H1 (cell line): ENCODE measurements around the gene GBP2.

ENCODE experiments used
- CHD2 ChIP-seq: IDR thresholded peaks from 2 replicates; pipeline ENCODE4 v1.6.1; 2012; ENCODE audit warnings: low read length, improper control_type of control experiment
- CHD7 ChIP-seq: fragments of 300-600 bp; sonication (generic); IDR thresholded peaks from 2 replicates; pipeline ENCODE4 v1.7.1; 2012; ENCODE audit warnings: low read length, moderate library complexity, mild to moderate bottlenecking, inconsistent platforms; ENCODE audit not compliant: insufficient replicate concordance
- POLR2A ChIP-seq, 2 experiments: IDR thresholded peaks; 1 replicate in 1 of 2; 2 replicates in 1 of 2; pipeline ENCODE4 v1.6.1; 2011; ENCODE audit warnings: low read depth in 2 of 2, low read length in 2 of 2, mild to moderate bottlenecking in 2 of 2; ENCODE audit errors: control extremely low read depth in 1 of 2
- SUZ12 ChIP-seq: fragments of 200-600 bp; sonication (generic); IDR thresholded peaks from 2 replicates; pipeline ENCODE4 v1.6.1; 2012; ENCODE audit warnings: mild to moderate bottlenecking, inconsistent platforms, low read length, moderate library complexity, mixed read lengths
- TF ChIP-seq, protein P1 (sequence below), 3 experiments: IDR thresholded peaks; 1 replicate in 2 of 3; 2 replicates in 1 of 3; pipeline versions ENCODE4 v1.5.1 to v1.6.1; 2011; ENCODE audit warnings: low read length in 3 of 3, mild to moderate bottlenecking in 3 of 3, inconsistent platforms in 2 of 3, low read depth in 1 of 3, moderate library complexity in 1 of 3; ENCODE audit not compliant: insufficient read depth in 1 of 3; ENCODE audit errors: control extremely low read depth in 1 of 3
- TF ChIP-seq, protein P2 (sequence below): IDR thresholded peaks from 2 replicates; pipeline ENCODE4 v1.6.1; 2012; ENCODE audit warnings: inconsistent platforms

DNA sequence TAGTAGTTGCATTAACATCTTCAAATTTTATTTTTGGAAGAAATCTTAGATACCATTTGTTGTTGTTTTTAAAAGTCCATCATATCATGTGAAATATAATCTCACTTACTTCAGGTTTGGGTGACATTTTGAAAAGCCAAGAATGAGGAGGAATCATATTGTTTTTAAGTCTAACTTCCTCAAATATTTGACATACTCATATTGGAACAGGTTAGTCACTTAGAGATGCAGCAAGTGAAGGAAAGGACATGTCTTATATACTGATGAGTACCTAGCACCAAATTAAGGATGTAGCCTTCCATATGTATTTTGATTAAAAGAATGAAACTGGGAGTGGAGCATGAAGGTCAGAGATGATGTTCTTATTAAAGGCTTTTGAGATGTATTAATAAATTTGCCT is 23.9 kb downstream of the GBP2 start:
- no peak for TF ChIP-seq POLR2A (IDR thresholded peaks at IDR 0.05; ENCODE audit: control extremely low read depth in 1 of 2, low read depth in 2 of 2, low read length in 2 of 2)
- no peak for TF ChIP-seq CHD7
- TF ChIP-seq, protein P1, sequence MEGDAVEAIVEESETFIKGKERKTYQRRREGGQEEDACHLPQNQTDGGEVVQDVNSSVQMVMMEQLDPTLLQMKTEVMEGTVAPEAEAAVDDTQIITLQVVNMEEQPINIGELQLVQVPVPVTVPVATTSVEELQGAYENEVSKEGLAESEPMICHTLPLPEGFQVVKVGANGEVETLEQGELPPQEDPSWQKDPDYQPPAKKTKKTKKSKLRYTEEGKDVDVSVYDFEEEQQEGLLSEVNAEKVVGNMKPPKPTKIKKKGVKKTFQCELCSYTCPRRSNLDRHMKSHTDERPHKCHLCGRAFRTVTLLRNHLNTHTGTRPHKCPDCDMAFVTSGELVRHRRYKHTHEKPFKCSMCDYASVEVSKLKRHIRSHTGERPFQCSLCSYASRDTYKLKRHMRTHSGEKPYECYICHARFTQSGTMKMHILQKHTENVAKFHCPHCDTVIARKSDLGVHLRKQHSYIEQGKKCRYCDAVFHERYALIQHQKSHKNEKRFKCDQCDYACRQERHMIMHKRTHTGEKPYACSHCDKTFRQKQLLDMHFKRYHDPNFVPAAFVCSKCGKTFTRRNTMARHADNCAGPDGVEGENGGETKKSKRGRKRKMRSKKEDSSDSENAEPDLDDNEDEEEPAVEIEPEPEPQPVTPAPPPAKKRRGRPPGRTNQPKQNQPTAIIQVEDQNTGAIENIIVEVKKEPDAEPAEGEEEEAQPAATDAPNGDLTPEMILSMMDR (IDR thresholded peaks at IDR 0.05; ENCODE audit: control extremely low read depth in 1 of 3, insufficient read depth in 1 of 3, low read depth in 1 of 3, low read length in 3 of 3) = no peak
- TF ChIP-seq, protein P2, sequence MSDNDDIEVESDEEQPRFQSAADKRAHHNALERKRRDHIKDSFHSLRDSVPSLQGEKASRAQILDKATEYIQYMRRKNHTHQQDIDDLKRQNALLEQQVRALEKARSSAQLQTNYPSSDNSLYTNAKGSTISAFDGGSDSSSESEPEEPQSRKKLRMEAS = no peak
- no peak for TF ChIP-seq SUZ12
- no peak for TF ChIP-seq CHD2
